Endothelial cell of umbilical vein (primary cell): Measurements from ENCODE around the gene PCDHB12. TPM values are rescaled to one million over a fixed set of nuclear protein-coding genes. Genes with fewer than 3 reads are reported as not detected.
A peak's percentile ranks its signal among the peaks of the same experiment; 100 is the strongest.
"Not testable (repeated sequence)": the region's sequence is repeated elsewhere in the genome, so short reads cannot be mapped to it uniquely, and the experiment has no call there.

Experiments
- BruUV-seq: library from RNA; stranded (reverse); fragments of 400-500 nt; replicated peaks from 2 replicates; lab custom pipeline; 2021; lab: Mats Ljungman, UMichigan
- CTCF ChIA-PET: fragments of 300-600, 350-600 bp; sonication (Branson Sonifier 250); formaldehyde crosslinking; loops from one replicate; lab custom pipeline; 2021; ENCODE audit warnings: antibody characterized with exemption, inconsistent platforms; lab: Charles Lee
- POLR2A ChIA-PET: fragments of 300-600, 350-600 bp; sonication (Branson Sonifier 250); formaldehyde crosslinking; loops from one replicate; lab custom pipeline; 2021; ENCODE audit warnings: antibody characterized with exemption, inconsistent platforms; lab: Charles Lee
- DNase-seq: peaks from one replicate; pipeline ENCODE4 v3.0.0-alpha.2; 2011; ENCODE audit warnings: low read depth, low spot score
- FAIRE-seq: peaks from 2 replicates; lab custom pipeline; 2011; peaks lifted over from hg19 to GRCh38; lab: Jason Lieb, UNC
- H2AFZ ChIP-seq: 2 replicates; pipeline ENCODE4 v1.6.0; 2012; ENCODE audit warnings: low read depth, low read length, control low read depth, inconsistent platforms
- H3K27ac ChIP-seq: 2 replicates; pipeline ENCODE4 v1.5.1; 2011; ENCODE audit warnings: low read depth, mild to moderate bottlenecking, control low read depth, low read length, moderate library complexity; ENCODE audit not compliant: insufficient read depth
- H3K27me3 ChIP-seq, 2 experiments: 2 replicates each; pipeline versions ENCODE4 v1.6.0 to v1.6.1; 2011; ENCODE audit warnings: low read length in 2 of 2, mixed read lengths in 1 of 2; ENCODE audit not compliant: control insufficient read depth in 2 of 2, insufficient read depth in 2 of 2
- H3K36me3 ChIP-seq, 2 experiments: 2 replicates in 1 of 2; 3 replicates in 1 of 2; pipeline ENCODE4 v1.5.1; 2011; ENCODE audit warnings: low read length in 2 of 2, mild to moderate bottlenecking in 1 of 2, moderate library complexity in 1 of 2; ENCODE audit not compliant: control insufficient read depth in 2 of 2, insufficient read depth in 2 of 2; ENCODE audit errors: extremely low read depth in 1 of 2
- H3K4me1 ChIP-seq: 3 replicates; pipeline ENCODE4 v1.5.1; 2011; ENCODE audit warnings: mild to moderate bottlenecking, low read length; ENCODE audit not compliant: control insufficient read depth, insufficient read depth; ENCODE audit errors: extremely low read depth
- H3K4me2 ChIP-seq: 2 replicates; pipeline ENCODE4 v1.6.1; 2011; ENCODE audit warnings: low read length, control low read depth, mixed read lengths; ENCODE audit not compliant: insufficient read depth
- H3K4me3 ChIP-seq, 3 experiments: fragments of 200-600 bp in 1 of 3; sonication (generic), shearing (Covaris generic) in 1 of 3; replicated peaks in 1 of 3; 2 replicates each; pipeline ENCODE4 v1.5.1; 2011 to 2016; ENCODE audit warnings: control low read depth in 3 of 3, low read length in 3 of 3, mild to moderate bottlenecking in 2 of 3, inconsistent platforms in 1 of 3, low read depth in 1 of 3, moderate library complexity in 1 of 3; ENCODE audit not compliant: insufficient read depth in 1 of 3
- H3K79me2 ChIP-seq: 2 replicates; pipeline ENCODE4 v1.6.0; 2012; ENCODE audit warnings: low read length, inconsistent platforms; ENCODE audit not compliant: control insufficient read depth, insufficient read depth
- H3K9ac ChIP-seq: replicated peaks from 2 replicates; pipeline ENCODE3; 2011; ENCODE audit warnings: low read length, control low read depth; ENCODE audit not compliant: insufficient read depth; ENCODE audit errors: extremely low read depth
- H3K9me1 ChIP-seq: replicated peaks from 3 replicates; pipeline ENCODE4 v1.6.0; 2011; ENCODE audit warnings: mild to moderate bottlenecking, low read length; ENCODE audit not compliant: control insufficient read depth, insufficient read depth; ENCODE audit errors: extremely low read depth
- H3K9me3 ChIP-seq: replicated peaks from 2 replicates; pipeline ENCODE4 v1.5.1; 2012; ENCODE audit warnings: low read length, inconsistent platforms; ENCODE audit not compliant: control insufficient read depth, insufficient read depth
- H4K20me1 ChIP-seq: replicated peaks from 2 replicates; pipeline ENCODE3; 2011; ENCODE audit warnings: mild to moderate bottlenecking, low read length; ENCODE audit not compliant: control insufficient read depth, insufficient read depth; ENCODE audit errors: extremely low read depth
- CTCF ChIP-seq, 2 donors: IDR thresholded peaks; 1 replicate in 1 of 2; 2 replicates in 1 of 2; pipeline ENCODE4 v1.5.1; 2011; ENCODE audit warnings: low read length in 2 of 2, mild to moderate bottlenecking in 2 of 2, moderate library complexity in 2 of 2, control low read depth in 1 of 2, inconsistent platforms in 1 of 2, low read depth in 1 of 2; ENCODE audit not compliant: insufficient read depth in 1 of 2; ENCODE audit errors: extremely low read depth in 1 of 2
- FOS ChIP-seq: IDR thresholded peaks from 2 replicates; pipeline ENCODE4 v1.6.1; 2011; ENCODE audit warnings: mild to moderate bottlenecking, low read length, moderate library complexity, borderline replicate concordance; ENCODE audit not compliant: insufficient read depth
- dilution Hi-C: fragments of 300-500 bp; cut with MboI; formaldehyde crosslinking; loops from one replicate; pipeline ENCODE4 v1.15.0; 2019; ENCODE audit warnings: low sequenced_read_pairs; ENCODE audit not compliant: extremely low pct_ligation_motif_present
- intact Hi-C: fragments of 100-400 bp; cut with micrococcal nuclease; formaldehyde crosslinking; loops from one replicate; pipeline ENCODE4 v1.10.0; 2022
- polyA plus RNA-seq, 4 experiments: library from polyadenylated mRNA; depleted of rRNA in 3 of 4; stranded (reverse) in 3 of 4; unstranded in 1 of 4; fragments of >200 nt; gene quantifications; 2 replicates each; pipeline versions ENCODE4 v1.2.1 to v1.2.3, GENCODE V29; 2011 to 2012; ENCODE audit warnings: missing spikeins in 1 of 4
- total RNA-seq: library from RNA; stranded (reverse); gene quantifications from 2 replicates; pipeline ENCODE4 v1.2.3, GENCODE V29; 2021

The PCDHB12 gene
- total and polyA plus RNA-seq, 2 donors (not counting 3 experiments of a cell fraction or from before 2014, with no cell fraction given): 0.20 to 0.36 TPM

GRCh38 chr5:141186897-141187512 is 21.5 kb upstream of the PCDHB12 start, which contains the start of gene PCDHB9:
PCDHB9 (plus strand) TSS chr5:141187161; CDS start chr5:141187319, 158 bp downstream.
- H3K9ac ChIP-seq: no peak within 1 kb of the TSS
- POLR2A ChIA-PET: no interaction called here

GRCh38 chr5:141188682-141189081 is 19.8 kb upstream of the PCDHB12 start:
- CTCF ChIA-PET: not testable (repeated sequence)

More at GRCh38 chr5:141186897-141187512, 21.5 kb upstream of the PCDHB12 start, which contains the start of gene PCDHB9:
- H3K4me1 ChIP-seq: no peaks in the 10 kb centered on the region
- no peak within 1 kb of the TSS for H3K4me2 ChIP-seq
- no TSS peak for BruUV-seq
- H3K27ac ChIP-seq: no peak within 1 kb of the TSS
- no peaks in the 10 kb centered on the region for H3K79me2 ChIP-seq
- no peaks in the 10 kb centered on the region for H3K9me3 ChIP-seq
- CTCF ChIA-PET: interaction anchor here (0.8 to 1.1 kb wide), 5 partner anchors 10 to 380 kb away, joined by 3 to 6 read pairs (median 3); partner anchors contain the start of genes PCDHB8 and PCDHGA3
- no peaks in the 10 kb centered on the region for H3K36me3 ChIP-seq
- no peak within 1 kb of the TSS for H2AFZ ChIP-seq
- H3K4me3 ChIP-seq: no peak within 1 kb of the TSS
- intact Hi-C loops (no loop called here), dilution Hi-C loops (no loop called here)
- no peaks in the 10 kb centered on the region for H3K27me3 ChIP-seq
- peak; percentile 3 for DNase-seq
- H3K9me1 ChIP-seq: no peaks in the 10 kb centered on the region
- peak; percentile 26 for FAIRE-seq
- no peaks in the 10 kb centered on the region for H4K20me1 ChIP-seq
- TF ChIP-seq CTCF (IDR thresholded peaks at IDR 0.05; ENCODE audit: extremely low read depth in 1 of 2, insufficient read depth in 1 of 2, low read depth in 1 of 2, low read length in 2 of 2) (peak; percentile 23 to 50), FOS (no peak)

GRCh38 chr5:141189131-141189530 is 19.4 kb upstream of the PCDHB12 start:
- H3K4me2 ChIP-seq, intact Hi-C loops, H3K27ac ChIP-seq, H3K79me2 ChIP-seq, H2AFZ ChIP-seq, DNase-seq, H3K9me1 ChIP-seq, BruUV-seq, H3K4me3 ChIP-seq, dilution Hi-C loops, H3K4me1 ChIP-seq, POLR2A ChIA-PET, H3K27me3 ChIP-seq, H3K9ac ChIP-seq, CTCF ChIA-PET, FAIRE-seq, H4K20me1 ChIP-seq, H3K36me3 ChIP-seq, H3K9me3 ChIP-seq: not testable (repeated sequence)

More at GRCh38 chr5:141188682-141189081, 19.8 kb upstream of the PCDHB12 start:
- H3K27me3 ChIP-seq, dilution Hi-C loops, H2AFZ ChIP-seq, H3K9me3 ChIP-seq, H3K4me3 ChIP-seq, H4K20me1 ChIP-seq, H3K27ac ChIP-seq, intact Hi-C loops, H3K9me1 ChIP-seq, H3K4me2 ChIP-seq, DNase-seq, FAIRE-seq, H3K9ac ChIP-seq, BruUV-seq, POLR2A ChIA-PET, H3K79me2 ChIP-seq, H3K4me1 ChIP-seq, H3K36me3 ChIP-seq: not testable (repeated sequence)
